OCI-LY3 (cell line): ENCODE measurements around the gene GIMAP2.
"Not testable (repeated sequence)": the region's sequence is repeated elsewhere in the genome, so short reads cannot be mapped to it uniquely, and the experiment has no call there.

Source experiments
- CTCF ChIP-seq: fragments of 200-600, 300-600 bp; sonication (generic); IDR thresholded peaks from 2 replicates; pipeline ENCODE4 v1.5.1; 2014; ENCODE audit warnings: antibody characterized with exemption, low read length, low read depth
- EZH2phosphoT487 ChIP-seq: fragments of 200-600 bp; shearing (Covaris generic); IDR thresholded peaks from 2 replicates; pipeline ENCODE4 v1.6.1; 2018; ENCODE audit warnings: antibody characterized with exemption, mixed run types, low read depth

- not testable (repeated sequence) for TF ChIP-seq CTCF, EZH2phosphoT487
Observed at GRCh38 chr7:150662821-150663220, 22.7 kb upstream of the GIMAP2 start.
